Caco-2 (cell line): Measurements from ENCODE around the gene ZFPL1. TPM values are rescaled to one million over a fixed set of nuclear protein-coding genes. Genes with fewer than 3 reads are reported as not detected.

ENCODE experiments used
- Bru-seq: library from RNA; stranded (reverse); fragments of 400-500 nt; gene quantifications from one replicate; lab custom pipeline; 2021; lab: Mats Ljungman, UMichigan
- BruChase-seq, 2 experiments: library from RNA; stranded (reverse); fragments of 400-500 nt; gene quantifications; one replicate each; lab custom pipeline; 2021; lab: Mats Ljungman, UMichigan
- BruUV-seq: library from RNA; stranded (reverse); fragments of 400-500 nt; replicated peaks from 2 replicates; lab custom pipeline; 2021; lab: Mats Ljungman, UMichigan
- CTCF ChIA-PET: fragments of 300-600 bp; sonication (Branson Sonifier 250); formaldehyde crosslinking; loops from one replicate; lab custom pipeline; 2022; ENCODE audit warnings: antibody characterized with exemption; lab: Charles Lee
- POLR2A ChIA-PET: fragments of 300-600 bp; sonication (Branson Sonifier 250); formaldehyde crosslinking; loops from one replicate; lab custom pipeline; 2022; ENCODE audit warnings: antibody characterized with exemption; lab: Charles Lee
- DNase-seq, 2 experiments: peaks; one replicate each; pipeline versions ENCODE4 v3.0.0 to v3.0.0-alpha.2; 2020 to 2022
- H3K27me3 ChIP-seq: replicated peaks from 2 replicates; pipeline ENCODE4 v1.6.0; 2011; ENCODE audit warnings: low read length; ENCODE audit not compliant: control insufficient read depth, insufficient read depth
- H3K36me3 ChIP-seq: 2 replicates; pipeline ENCODE4 v1.5.1; 2011; ENCODE audit warnings: low read length; ENCODE audit not compliant: control insufficient read depth, insufficient read depth
- H3K4me1 ChIP-seq: fragments of 250-450 bp; sonication (Bioruptor Pico); 2 replicates; pipeline ENCODE4 v1.5.1; 2020; ENCODE audit warnings: mild to moderate bottlenecking
- H3K4me3 ChIP-seq: 2 replicates; pipeline ENCODE4 v1.5.1; 2011; ENCODE audit warnings: low read depth, mild to moderate bottlenecking, control low read depth, low read length
- H3K9me3 ChIP-seq: fragments of 250-450 bp; sonication (Bioruptor Pico); 2 replicates; pipeline ENCODE4 v1.5.1; 2020; ENCODE audit warnings: mild to moderate bottlenecking, moderate library complexity
- H3K27ac Mint-ChIP-seq: one replicate; pipeline ENCODE4 v1.8.0; 2022; ENCODE audit warnings: mixed read lengths; ENCODE audit not compliant: unreplicated experiment
- H3K27me3 Mint-ChIP-seq: one replicate; pipeline ENCODE4 v1.8.0; 2022; ENCODE audit warnings: mixed read lengths; ENCODE audit not compliant: insufficient read depth, unreplicated experiment
- H3K36me3 Mint-ChIP-seq: one replicate; pipeline ENCODE4 v1.8.0; 2022; ENCODE audit warnings: mild to moderate bottlenecking, mixed read lengths; ENCODE audit not compliant: insufficient read depth, unreplicated experiment
- H3K4me1 Mint-ChIP-seq: one replicate; pipeline ENCODE4 v1.8.0; 2022; ENCODE audit warnings: low read depth, mixed read lengths; ENCODE audit not compliant: unreplicated experiment
- H3K4me3 Mint-ChIP-seq: one replicate; pipeline ENCODE4 v1.8.0; 2022; ENCODE audit warnings: mild to moderate bottlenecking, moderate library complexity, mixed read lengths; ENCODE audit not compliant: unreplicated experiment
- H3K9me3 Mint-ChIP-seq: one replicate; pipeline ENCODE4 v1.8.0; 2022; ENCODE audit warnings: mixed read lengths; ENCODE audit not compliant: unreplicated experiment
- CTCF ChIP-seq, 2 experiments: fragments of 200-600 bp in 1 of 2; IDR thresholded peaks; 1 replicate in 1 of 2; 2 replicates in 1 of 2; pipeline versions ENCODE4 v1.5.1 to v1.8.0; 2011 to 2022; ENCODE audit warnings: antibody characterized with exemption in 1 of 2, control low read depth in 1 of 2, inconsistent platforms in 1 of 2, low read depth in 1 of 2, low read length in 1 of 2, mild to moderate bottlenecking in 1 of 2, moderate library complexity in 1 of 2; ENCODE audit not compliant: insufficient read depth in 1 of 2, severe bottlenecking in 1 of 2, unreplicated experiment in 1 of 2
- intact Hi-C: fragments of 100-400 bp; cut with micrococcal nuclease; formaldehyde crosslinking; loops from one replicate; pipeline ENCODE4 v1.10.0; 2022; ENCODE audit not compliant: unreplicated experiment
- long read RNA-seq: library from polyadenylated mRNA; stranded (forward); transcript quantifications from one replicate; pipeline ENCODE4 v2.0.0, GENCODE V29; 2022
- total RNA-seq: library from RNA; stranded (reverse); gene quantifications from 2 replicates; pipeline ENCODE4 v1.2.3, GENCODE V29; 2022

Gene ZFPL1
- total RNA-seq (44.5 and 46.0 TPM in 2 replicates), Bru-seq, nascent RNA (percentile 77 among the genes with signal in this experiment), BruChase-seq, experiment 1, labeled RNA remaining after a 2-hour chase (percentile 80 among the genes with signal in this experiment), BruChase-seq, experiment 2, labeled RNA remaining after a 6-hour chase (percentile 86 among the genes with signal in this experiment)
- long read RNA-seq, transcript ZFPL1-201 (8 exons, 1,371 nt), result major isoform, 64 of 84 reads
- long read RNA-seq, partial matches to known transcripts, result 12 of 84 reads
- long read RNA-seq, other reads (novel, unspliced or antisense), result 8 of 84 reads

DNA sequence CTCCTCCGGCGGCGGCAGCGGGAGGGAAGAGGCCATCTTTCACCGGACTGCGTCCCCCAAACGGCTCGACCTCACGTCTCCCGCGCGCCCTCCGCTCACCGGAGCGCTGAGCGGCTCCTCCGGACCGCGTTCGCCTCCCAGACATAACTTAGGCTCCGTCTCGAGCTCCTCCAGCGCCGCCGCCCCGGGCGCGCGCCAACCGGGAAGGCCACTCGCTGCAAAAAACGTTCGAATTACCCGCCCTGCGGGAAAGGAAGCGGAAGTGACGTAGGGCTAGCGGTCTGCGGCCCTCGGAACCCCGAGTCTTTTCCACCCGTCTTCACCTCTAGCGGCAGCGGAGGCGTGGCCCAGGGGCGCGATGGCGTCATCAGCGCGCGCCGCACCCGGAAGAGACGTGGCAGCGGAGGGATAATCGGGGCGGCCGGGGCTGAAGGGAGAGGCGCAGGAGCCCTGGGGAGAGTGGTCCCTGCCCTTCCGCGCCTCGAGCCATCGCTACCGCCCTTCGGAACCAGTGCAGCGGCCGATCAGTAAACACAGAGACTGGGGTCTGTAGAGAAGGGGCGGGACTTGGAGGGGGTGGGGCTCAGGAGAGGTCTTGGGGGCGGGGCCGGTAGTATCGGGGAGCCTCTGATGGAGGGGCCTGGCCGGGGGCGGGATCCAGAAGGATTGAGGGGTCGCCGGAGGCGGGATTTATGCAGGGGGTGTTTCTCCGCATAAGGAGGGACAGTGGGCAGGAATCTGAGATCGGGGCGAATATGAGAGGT is at the start of gene ZFPL1, which contains the start of gene CDCA5:
TSS of gene ZFPL1 (plus strand) at position 389 of the 764 bp plus-strand sequence. CDS start 477 bp downstream, outside the sequence.
TSS of gene CDCA5 (minus strand) at position 207 of the 764 bp plus-strand sequence. CDS start at position 145, 62 bp downstream.
- H3K9me3 Mint-ChIP-seq, result no peaks in the 10 kb centered on the region
- ChIA-PET POLR2A (no interaction called here), CTCF (interaction anchor here (0.9 kb wide), 1 partner anchor 70 kb away, joined by 3 read pairs; the partner anchor contains the start of gene ARL2)
- no TSS peak for BruUV-seq
- peak within 1 kb of the TSS; percentile 85 for H3K4me3 Mint-ChIP-seq
- H3K9me3 ChIP-seq, result no peaks in the 10 kb centered on the region
- H3K4me1 Mint-ChIP-seq, result peaks cover 17% of the 10 kb centered on the region
- peak; percentile 96 to 97 for DNase-seq
- intact Hi-C loops, result loop anchor here (5.0 kb wide), 1 partner anchor 57 kb away; the partner anchor contains the start of gene SNX15
- H3K27me3 Mint-ChIP-seq, result no peaks in the 10 kb centered on the region
- H3K4me1 ChIP-seq, result peaks cover 16% of the 10 kb centered on the region; the same call in 1 of the 2 replicates
- H3K27me3 ChIP-seq, result no peaks in the 10 kb centered on the region
- TF ChIP-seq CTCF (IDR thresholded peaks at IDR 0.05; ENCODE audit: insufficient read depth in 1 of 2, low read depth in 1 of 2, low read length in 1 of 2, severe bottlenecking in 1 of 2, unreplicated experiment in 1 of 2), result no peak
- peaks cover 62% of the 10 kb centered on the region for H3K36me3 Mint-ChIP-seq
- peak within 1 kb of the TSS; percentile 98 for H3K27ac Mint-ChIP-seq
- peaks cover 4% of the 10 kb centered on the region; the same call in 1 of the 2 replicates for H3K36me3 ChIP-seq
- H3K4me3 ChIP-seq, result peak within 1 kb of the TSS; percentile 58

DNA sequence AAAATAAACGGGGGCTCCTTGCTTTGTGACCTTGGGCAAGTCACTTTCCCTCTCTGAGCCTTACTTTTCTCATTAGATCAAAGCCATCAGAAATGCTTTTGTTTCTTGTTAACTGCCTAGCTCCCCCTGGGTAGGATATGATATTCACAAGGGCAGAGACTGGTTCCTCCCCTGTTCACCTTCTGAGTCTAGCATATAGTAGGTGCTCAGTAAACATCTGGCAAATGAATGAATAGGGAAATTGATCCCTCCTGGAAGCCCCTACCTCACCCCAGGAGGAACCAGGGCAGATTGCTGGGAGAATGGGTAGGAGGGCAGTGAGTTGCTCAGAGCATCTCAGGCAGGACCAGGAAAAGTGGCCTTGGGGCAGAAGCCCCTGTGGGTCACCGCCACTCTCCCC is 49.6 kb upstream of the ZFPL1 start:
- POLR2A ChIA-PET, result no interaction called here
- no peaks in the 10 kb centered on the region for H3K36me3 ChIP-seq
- intact Hi-C loops, result no loop called here
- no peaks in the 10 kb centered on the region for H3K27me3 ChIP-seq
- no peaks in the 10 kb centered on the region for H3K4me1 ChIP-seq
- H3K36me3 Mint-ChIP-seq, result no peaks in the 10 kb centered on the region
- TF ChIP-seq CTCF (IDR thresholded peaks at IDR 0.05; ENCODE audit: insufficient read depth in 1 of 2, low read depth in 1 of 2, low read length in 1 of 2, severe bottlenecking in 1 of 2, unreplicated experiment in 1 of 2), result no peak
- H3K27ac Mint-ChIP-seq, result no peak overlapping the region
- DNase-seq, result no peak
- no TSS peak for BruUV-seq
- H3K9me3 Mint-ChIP-seq, result no peaks in the 10 kb centered on the region
- CTCF ChIA-PET, result no interaction called here
- H3K4me3 Mint-ChIP-seq, result no peak overlapping the region
- H3K27me3 Mint-ChIP-seq, result no peaks in the 10 kb centered on the region
- no peak overlapping the region for H3K4me3 ChIP-seq
- H3K4me1 Mint-ChIP-seq, result no peaks in the 10 kb centered on the region
- H3K9me3 ChIP-seq, result no peaks in the 10 kb centered on the region

DNA sequence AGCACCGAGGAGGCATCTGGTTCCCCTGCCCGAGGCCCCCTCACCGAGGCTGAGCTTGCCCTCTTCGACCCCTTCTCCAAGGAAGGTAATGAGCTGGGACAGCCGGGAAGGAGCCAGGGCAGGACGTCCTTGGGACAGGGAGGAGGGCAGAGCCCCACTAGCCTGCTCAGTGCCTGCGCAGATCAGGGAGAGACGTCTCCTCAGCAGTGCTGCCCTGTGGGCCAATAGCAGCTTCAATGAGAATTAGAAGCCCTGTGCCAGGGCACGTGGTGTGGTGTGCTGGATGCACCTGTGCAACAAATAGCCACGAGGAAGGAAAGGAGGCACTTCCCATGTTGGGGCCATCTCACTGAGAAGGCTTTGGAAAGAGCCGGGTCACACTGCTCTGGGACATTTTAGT is 48.4 kb upstream of the ZFPL1 start:
- H3K9me3 Mint-ChIP-seq, result no peaks in the 10 kb centered on the region
- POLR2A ChIA-PET, result no interaction called here
- H3K4me1 Mint-ChIP-seq, result no peaks in the 10 kb centered on the region
- no TSS peak for BruUV-seq
- no peaks in the 10 kb centered on the region for H3K9me3 ChIP-seq
- H3K27ac Mint-ChIP-seq, result no peak overlapping the region
- H3K4me1 ChIP-seq, result no peaks in the 10 kb centered on the region
- H3K36me3 ChIP-seq, result no peaks in the 10 kb centered on the region
- intact Hi-C loops, result no loop called here
- H3K4me3 Mint-ChIP-seq, result no peak overlapping the region
- CTCF ChIA-PET, result no interaction called here
- H3K27me3 Mint-ChIP-seq, result no peaks in the 10 kb centered on the region
- no peaks in the 10 kb centered on the region for H3K27me3 ChIP-seq
- DNase-seq, result no peak
- H3K4me3 ChIP-seq, result no peak overlapping the region
- no peak for TF ChIP-seq CTCF (IDR thresholded peaks at IDR 0.05; ENCODE audit: insufficient read depth in 1 of 2, low read depth in 1 of 2, low read length in 1 of 2, severe bottlenecking in 1 of 2, unreplicated experiment in 1 of 2)
- peaks cover 6% of the 10 kb centered on the region for H3K36me3 Mint-ChIP-seq
